RWPE2 (cell line): Measurements from ENCODE around the gene APRT.

Experiments used
- ATAC-seq: fragments of 200-7000 bp; cut with Tn5 transposase; 3 replicates; pipeline ENCODE4 v1.9.1; 2021; ENCODE audit warnings: low read depth
- DNase-seq: peaks from one replicate; pipeline ENCODE4 v3.0.0-alpha.2; 2020; ENCODE audit warnings: low spot score
- H3K27ac ChIP-seq: fragments of 450-650 bp; 2 replicates; pipeline ENCODE4 v1.5.1; 2017; ENCODE audit warnings: mild to moderate bottlenecking; ENCODE audit not compliant: poor library complexity, severe bottlenecking
- H3K27me3 ChIP-seq: fragments of 250-450 bp; sonication (Bioruptor Pico); 2 replicates; pipeline ENCODE4 v1.5.1; 2021; ENCODE audit warnings: mild to moderate bottlenecking, moderate library complexity; ENCODE audit not compliant: insufficient read depth, poor library complexity, severe bottlenecking
- H3K36me3 ChIP-seq: fragments of 250-450 bp; sonication (Bioruptor Pico); 2 replicates; pipeline ENCODE4 v1.5.1; 2020; ENCODE audit warnings: low read depth, mild to moderate bottlenecking, moderate library complexity
- H3K4me1 ChIP-seq: fragments of 250-450 bp; sonication (Bioruptor Pico); 2 replicates; pipeline ENCODE4 v1.5.1; 2021; ENCODE audit warnings: mild to moderate bottlenecking, moderate library complexity; ENCODE audit not compliant: insufficient read depth, poor library complexity, severe bottlenecking
- H3K4me3 ChIP-seq: fragments of 250-450 bp; sonication (Bioruptor Pico); 2 replicates; pipeline ENCODE4 v1.5.1; 2021; ENCODE audit warnings: mild to moderate bottlenecking, moderate library complexity; ENCODE audit not compliant: severe bottlenecking
- H3K9me3 ChIP-seq: fragments of 250-450 bp; sonication (Bioruptor Pico); 2 replicates; pipeline ENCODE4 v1.5.1; 2021; ENCODE audit warnings: mild to moderate bottlenecking, moderate library complexity; ENCODE audit not compliant: severe bottlenecking
- TF ChIP-seq, protein P1 (sequence below): fragments of 450-650 bp; IDR thresholded peaks from one replicate; pipeline ENCODE4 v1.5.1; 2017; ENCODE audit warnings: mild to moderate bottlenecking, moderate library complexity; ENCODE audit not compliant: poor library complexity, severe bottlenecking

Gene APRT

DNA sequence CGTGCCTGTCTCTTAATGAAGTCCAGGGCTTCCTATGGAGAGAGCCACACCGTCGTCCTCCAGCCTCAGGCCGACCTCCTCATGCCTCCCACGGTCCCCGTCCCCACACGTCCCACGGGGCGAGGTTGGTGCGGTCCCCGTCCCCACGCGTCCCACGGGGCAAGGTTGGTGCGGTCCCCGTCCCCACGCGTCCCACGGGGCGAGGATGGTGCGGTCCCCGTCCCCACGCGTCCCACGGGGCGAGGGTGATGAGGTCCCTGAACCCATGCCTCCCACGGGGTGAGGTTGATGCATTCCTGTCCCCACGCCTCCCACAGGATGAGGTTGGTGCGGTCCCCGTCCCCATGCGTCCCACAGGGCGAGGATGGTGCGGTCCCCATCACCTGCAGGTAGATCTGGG, 24.1 kb upstream of the APRT start:
- TF ChIP-seq, protein P1, sequence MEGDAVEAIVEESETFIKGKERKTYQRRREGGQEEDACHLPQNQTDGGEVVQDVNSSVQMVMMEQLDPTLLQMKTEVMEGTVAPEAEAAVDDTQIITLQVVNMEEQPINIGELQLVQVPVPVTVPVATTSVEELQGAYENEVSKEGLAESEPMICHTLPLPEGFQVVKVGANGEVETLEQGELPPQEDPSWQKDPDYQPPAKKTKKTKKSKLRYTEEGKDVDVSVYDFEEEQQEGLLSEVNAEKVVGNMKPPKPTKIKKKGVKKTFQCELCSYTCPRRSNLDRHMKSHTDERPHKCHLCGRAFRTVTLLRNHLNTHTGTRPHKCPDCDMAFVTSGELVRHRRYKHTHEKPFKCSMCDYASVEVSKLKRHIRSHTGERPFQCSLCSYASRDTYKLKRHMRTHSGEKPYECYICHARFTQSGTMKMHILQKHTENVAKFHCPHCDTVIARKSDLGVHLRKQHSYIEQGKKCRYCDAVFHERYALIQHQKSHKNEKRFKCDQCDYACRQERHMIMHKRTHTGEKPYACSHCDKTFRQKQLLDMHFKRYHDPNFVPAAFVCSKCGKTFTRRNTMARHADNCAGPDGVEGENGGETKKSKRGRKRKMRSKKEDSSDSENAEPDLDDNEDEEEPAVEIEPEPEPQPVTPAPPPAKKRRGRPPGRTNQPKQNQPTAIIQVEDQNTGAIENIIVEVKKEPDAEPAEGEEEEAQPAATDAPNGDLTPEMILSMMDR = no peak
- H3K36me3 ChIP-seq = peaks cover 7% of the 10 kb centered on the region; the same call in 1 of the 2 replicates

DNA sequence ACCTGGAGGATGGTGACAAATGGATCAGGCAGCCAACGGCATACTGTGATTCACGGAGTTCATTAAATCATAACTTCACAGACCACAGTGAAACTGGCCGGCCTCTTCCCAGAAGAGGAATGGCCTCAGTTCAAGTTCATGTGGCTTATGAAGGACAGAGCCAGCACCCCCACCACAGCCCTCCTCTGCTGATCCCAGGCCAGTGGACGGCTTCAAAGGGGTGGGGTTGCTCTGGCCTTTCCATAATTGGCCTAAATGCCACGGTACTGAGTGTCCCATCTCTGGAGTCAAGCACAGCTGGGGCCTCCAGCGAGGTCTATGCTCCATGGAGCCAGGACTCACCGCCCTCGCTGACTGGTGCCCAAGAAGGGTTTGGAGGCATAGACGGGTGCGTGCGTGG, 23.7 kb upstream of the APRT start:
- Histone ChIP-seq H3K36me3 (peaks cover 7% of the 10 kb centered on the region; the same call in 1 of the 2 replicates), H3K4me1 (peaks cover 6% of the 10 kb centered on the region), H3K4me3 (no peak overlapping the region), H3K9me3 (no peaks in the 10 kb centered on the region), H3K27me3 (no peaks in the 10 kb centered on the region), H3K27ac (no peak overlapping the region)
- ATAC-seq (no peak), DNase-seq (no peak)
- TF ChIP-seq, protein P1 = no peak

More for the DNA sequence above, 24.1 kb upstream of the APRT start:
- no peaks in the 10 kb centered on the region for H3K9me3 ChIP-seq
- H3K27ac ChIP-seq = no peak overlapping the region
- no peak for ATAC-seq
- peaks cover 6% of the 10 kb centered on the region for H3K4me1 ChIP-seq
- no peak for DNase-seq
- no peak overlapping the region for H3K4me3 ChIP-seq
- no peaks in the 10 kb centered on the region for H3K27me3 ChIP-seq

DNA sequence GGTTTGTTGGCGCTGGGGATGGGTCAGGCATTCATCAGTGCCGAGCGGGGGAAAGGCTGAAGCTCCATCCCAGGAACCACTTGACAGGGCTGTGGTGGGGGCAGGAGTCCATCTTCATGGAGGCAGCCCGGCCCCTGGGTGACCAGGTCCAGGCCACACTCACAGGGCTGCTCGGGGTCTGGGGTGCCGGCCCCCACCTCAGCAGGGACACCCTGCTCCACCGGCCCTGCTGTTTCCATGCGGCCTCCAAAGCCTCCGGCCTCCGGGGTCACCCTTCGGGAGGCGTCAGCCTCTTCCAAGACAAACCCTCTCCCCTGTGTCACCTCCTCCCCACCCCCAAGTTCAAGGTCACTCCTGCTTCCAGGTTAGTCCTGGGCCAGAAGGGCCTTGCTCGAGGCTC, 22.9 kb upstream of the APRT start:
- Histone ChIP-seq H3K27me3 (no peaks in the 10 kb centered on the region), H3K27ac (no peak overlapping the region), H3K36me3 (peaks cover 3% of the 10 kb centered on the region; the same call in 1 of the 2 replicates), H3K4me1 (peaks cover 6% of the 10 kb centered on the region), H3K4me3 (no peak overlapping the region), H3K9me3 (no peaks in the 10 kb centered on the region)
- TF ChIP-seq, protein P1 = no peak
- ATAC-seq (no peak), DNase-seq (no peak)

DNA sequence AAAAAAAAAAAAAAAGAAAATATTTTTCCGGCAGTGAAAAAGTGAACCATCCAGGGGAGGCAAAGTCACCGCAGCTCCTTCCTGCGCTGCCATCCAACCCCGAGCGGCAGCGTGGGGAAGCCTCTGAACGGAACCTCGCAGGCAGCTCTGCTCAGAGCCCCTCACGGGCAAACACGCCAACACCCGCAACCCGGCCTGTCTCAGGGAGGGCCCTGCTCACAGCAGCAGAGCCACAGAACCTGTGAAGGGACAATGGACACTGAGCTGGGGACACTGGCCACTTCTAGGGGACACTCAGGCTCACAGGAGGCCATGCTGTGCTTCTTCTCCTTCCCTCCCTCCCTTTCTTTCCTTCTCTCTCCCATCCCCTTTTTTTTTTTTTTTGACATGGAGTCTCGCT, 21.4 kb upstream of the APRT start:
- ATAC-seq (no peak), DNase-seq (no peak)
- Histone ChIP-seq H3K27me3 (no peaks in the 10 kb centered on the region), H3K4me3 (no peak overlapping the region), H3K9me3 (no peaks in the 10 kb centered on the region), H3K36me3 (no peaks in the 10 kb centered on the region; the same call in 1 of the 2 replicates), H3K27ac (no peak overlapping the region), H3K4me1 (peaks cover 6% of the 10 kb centered on the region)
- TF ChIP-seq, protein P1 = no peak

DNA sequence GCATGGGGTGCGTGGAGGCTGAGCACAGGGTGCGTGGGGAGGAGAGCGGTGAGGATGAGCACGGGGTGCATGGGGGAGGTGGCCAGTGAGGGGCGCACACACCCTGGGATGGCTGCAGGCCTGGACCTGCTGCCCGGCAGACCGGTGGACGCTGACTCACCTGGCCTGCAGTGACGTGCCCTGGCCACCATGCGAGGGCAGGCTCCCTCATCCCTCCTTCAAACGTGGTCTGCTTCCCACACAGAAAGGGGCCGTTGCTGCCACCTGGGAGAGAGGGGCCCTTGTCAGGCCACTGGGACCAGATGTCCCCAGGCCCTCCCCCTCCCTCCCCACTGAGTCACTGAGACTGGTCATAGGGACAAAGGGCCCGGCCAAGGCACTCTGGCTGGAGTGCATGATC, 20.1 kb upstream of the APRT start:
- H3K36me3 ChIP-seq = no peaks in the 10 kb centered on the region; the same call in 1 of the 2 replicates
- TF ChIP-seq, protein P1 = peak; percentile 23
- no peaks in the 10 kb centered on the region for H3K27me3 ChIP-seq
- H3K4me3 ChIP-seq = no peak overlapping the region
- H3K27ac ChIP-seq = no peak overlapping the region
- H3K9me3 ChIP-seq = no peaks in the 10 kb centered on the region
- no peak for DNase-seq
- peaks cover 6% of the 10 kb centered on the region for H3K4me1 ChIP-seq
- peak; percentile 85 for ATAC-seq
